A673 (cell line): ENCODE data around the gene SYT9.

Source experiments
- EZH2 ChIP-seq: fragments of 200-600 bp; sonication (generic); IDR thresholded peaks from 2 replicates; pipeline ENCODE4 v1.6.1; 2017; ENCODE audit warnings: borderline replicate concordance, low read depth, mild to moderate bottlenecking, mixed read lengths, antibody characterized with exemption, low read length; ENCODE audit not compliant: poor library complexity, severe bottlenecking
- TF ChIP-seq, protein P1 (sequence below): fragments of 300-800, 200-600 bp; sonication (generic); conservative IDR thresholded peaks from 2 replicates; pipeline ENCODE4 v1.5.1; 2017; ENCODE audit warnings: low read depth, mild to moderate bottlenecking, antibody characterized with exemption, low read length, moderate library complexity, mixed read lengths

DNA sequence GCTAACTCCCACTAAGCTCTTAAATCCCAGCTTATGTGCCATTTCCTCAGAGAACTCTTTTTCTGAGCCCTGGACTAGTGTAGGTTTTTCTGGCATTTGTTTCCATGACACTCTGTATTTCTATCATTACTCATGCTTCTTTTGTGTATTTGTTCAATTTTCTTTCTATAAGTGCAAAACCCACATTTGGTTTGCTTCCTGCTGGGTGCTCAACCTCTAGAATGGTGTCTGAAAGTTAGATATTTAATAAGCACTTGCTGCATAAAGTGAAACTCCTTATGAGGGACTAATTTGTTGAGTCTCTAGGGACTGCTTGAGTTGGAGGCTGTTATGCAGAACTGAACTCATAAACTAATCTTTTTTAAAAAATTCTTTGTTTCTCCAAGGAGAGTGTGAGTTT, 68.6 kb downstream of the SYT9 start:
- TF ChIP-seq, protein P1, sequence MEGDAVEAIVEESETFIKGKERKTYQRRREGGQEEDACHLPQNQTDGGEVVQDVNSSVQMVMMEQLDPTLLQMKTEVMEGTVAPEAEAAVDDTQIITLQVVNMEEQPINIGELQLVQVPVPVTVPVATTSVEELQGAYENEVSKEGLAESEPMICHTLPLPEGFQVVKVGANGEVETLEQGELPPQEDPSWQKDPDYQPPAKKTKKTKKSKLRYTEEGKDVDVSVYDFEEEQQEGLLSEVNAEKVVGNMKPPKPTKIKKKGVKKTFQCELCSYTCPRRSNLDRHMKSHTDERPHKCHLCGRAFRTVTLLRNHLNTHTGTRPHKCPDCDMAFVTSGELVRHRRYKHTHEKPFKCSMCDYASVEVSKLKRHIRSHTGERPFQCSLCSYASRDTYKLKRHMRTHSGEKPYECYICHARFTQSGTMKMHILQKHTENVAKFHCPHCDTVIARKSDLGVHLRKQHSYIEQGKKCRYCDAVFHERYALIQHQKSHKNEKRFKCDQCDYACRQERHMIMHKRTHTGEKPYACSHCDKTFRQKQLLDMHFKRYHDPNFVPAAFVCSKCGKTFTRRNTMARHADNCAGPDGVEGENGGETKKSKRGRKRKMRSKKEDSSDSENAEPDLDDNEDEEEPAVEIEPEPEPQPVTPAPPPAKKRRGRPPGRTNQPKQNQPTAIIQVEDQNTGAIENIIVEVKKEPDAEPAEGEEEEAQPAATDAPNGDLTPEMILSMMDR = no peak
- TF ChIP-seq EZH2 = no peak
